Neuronal stem cell (in vitro differentiated cells): ENCODE data around the gene ATP5PD.

Experiments
- DNase-seq: peaks from one replicate; pipeline ENCODE4 v3.0.0-alpha.2; 2013; ENCODE audit warnings: low spot score
- H2AFZ ChIP-seq: one replicate; pipeline ENCODE4 v1.6.1; 2013; ENCODE audit warnings: mild to moderate bottlenecking, low read length, inconsistent platforms
- H2AK5ac ChIP-seq: 2 replicates; pipeline ENCODE4 v1.6.1; 2013; ENCODE audit warnings: low read depth, mild to moderate bottlenecking, inconsistent platforms, low read length, moderate library complexity, mixed read lengths
- H2BK120ac ChIP-seq: 2 replicates; pipeline ENCODE4 v1.6.1; 2013; ENCODE audit warnings: low read depth, mild to moderate bottlenecking, inconsistent platforms, low read length, moderate library complexity, mixed read lengths
- H2BK12ac ChIP-seq: one replicate; pipeline ENCODE4 v1.6.1; 2013; ENCODE audit warnings: low read length, inconsistent platforms
- H2BK15ac ChIP-seq: 2 replicates; pipeline ENCODE4 v1.6.1; 2013; ENCODE audit warnings: mild to moderate bottlenecking, low read length, inconsistent platforms, mixed read lengths
- H2BK5ac ChIP-seq: one replicate; pipeline ENCODE4 v1.6.1; 2013; ENCODE audit warnings: inconsistent platforms, mild to moderate bottlenecking, low read length, moderate library complexity
- H3K14ac ChIP-seq: one replicate; pipeline ENCODE4 v1.6.1; 2013; ENCODE audit warnings: low read length, inconsistent platforms
- H3K18ac ChIP-seq: 2 replicates; pipeline ENCODE4 v1.6.1; 2013; ENCODE audit warnings: low read length, inconsistent platforms
- H3K23ac ChIP-seq: 2 replicates; pipeline ENCODE4 v1.6.1; 2013; ENCODE audit warnings: low read depth, mild to moderate bottlenecking, mixed read lengths, low read length, inconsistent platforms; ENCODE audit not compliant: poor library complexity
- H3K27ac ChIP-seq: replicated peaks from 3 replicates; pipeline ENCODE4 v1.5.1; 2013; ENCODE audit warnings: low read length, inconsistent platforms
- H3K27me3 ChIP-seq, 3 experiments: 2 replicates each; pipeline ENCODE4 v1.6.1; 2013; ENCODE audit warnings: low read length in 3 of 3, mild to moderate bottlenecking in 2 of 3, inconsistent platforms in 1 of 3, low read depth in 1 of 3, mixed read lengths in 1 of 3, moderate library complexity in 1 of 3; ENCODE audit not compliant: control insufficient read depth in 3 of 3, insufficient read depth in 3 of 3
- H3K36me3 ChIP-seq, 2 donors: replicated peaks in 1 of 2; 2 replicates each; pipeline ENCODE4 v1.6.1; 2013; ENCODE audit warnings: low read length in 2 of 2; ENCODE audit not compliant: control insufficient read depth in 2 of 2, insufficient read depth in 2 of 2
- H3K4ac ChIP-seq: 2 replicates; pipeline ENCODE4 v1.6.1; 2013; ENCODE audit warnings: inconsistent platforms, mild to moderate bottlenecking, low read length, moderate library complexity
- H3K4me1 ChIP-seq, 2 donors: 1 replicate in 1 of 2; 2 replicates in 1 of 2; pipeline ENCODE4 v1.6.1; 2013; ENCODE audit warnings: low read length in 2 of 2, low read depth in 1 of 2; ENCODE audit not compliant: control insufficient read depth in 2 of 2, insufficient read depth in 1 of 2
- H3K4me2 ChIP-seq: one replicate; pipeline ENCODE4 v1.6.1; 2013; ENCODE audit warnings: mild to moderate bottlenecking, low read length, inconsistent platforms; ENCODE audit not compliant: insufficient read depth, poor library complexity, severe bottlenecking
- H3K4me3 ChIP-seq, 2 donors: 2 replicates each; pipeline ENCODE4 v1.5.1; 2013; ENCODE audit warnings: low read length in 2 of 2, mild to moderate bottlenecking in 2 of 2, inconsistent platforms in 1 of 2, moderate library complexity in 1 of 2
- H3K79me1 ChIP-seq: one replicate; pipeline ENCODE4 v1.6.1; 2013; ENCODE audit warnings: low read depth, mild to moderate bottlenecking, inconsistent platforms, low read length, moderate library complexity
- H3K9ac ChIP-seq: one replicate; pipeline ENCODE4 v1.6.1; 2013; ENCODE audit warnings: mild to moderate bottlenecking, low read depth, low read length, inconsistent platforms; ENCODE audit not compliant: poor library complexity
- H3K9me3 ChIP-seq, 2 donors: replicated peaks in 1 of 2; 2 replicates each; pipeline versions ENCODE3 to v1.6.1; 2013; ENCODE audit warnings: low read length in 2 of 2, mild to moderate bottlenecking in 2 of 2, inconsistent platforms in 1 of 2, low read depth in 1 of 2, mixed read lengths in 1 of 2, moderate library complexity in 1 of 2; ENCODE audit not compliant: control insufficient read depth in 2 of 2, insufficient read depth in 1 of 2
- H4K8ac ChIP-seq: one replicate; pipeline ENCODE4 v1.6.1; 2013; ENCODE audit warnings: low read depth, mild to moderate bottlenecking, inconsistent platforms, low read length, moderate library complexity
- H4K91ac ChIP-seq: one replicate; pipeline ENCODE4 v1.6.1; 2013; ENCODE audit warnings: low read length, low read depth, mild to moderate bottlenecking, inconsistent platforms; ENCODE audit not compliant: poor library complexity
- WGBS, 2 donors: extraction: QIAGEN DNeasy Blood & Tissue Kit; methylation state at CpG; one replicate each; pipeline ENCODE4 v1.1.7; 2013; ENCODE audit warnings: missing lambda C conversion rate in 2 of 2, mixed read lengths in 1 of 2; ENCODE audit not compliant: insufficient read length in 2 of 2, insufficient replicate concordance in 1 of 2; ENCODE audit errors: extremely low coverage in 2 of 2; 5-methylcytosine and 5-hydroxymethylcytosine counted together

Gene ATP5PD

DNA sequence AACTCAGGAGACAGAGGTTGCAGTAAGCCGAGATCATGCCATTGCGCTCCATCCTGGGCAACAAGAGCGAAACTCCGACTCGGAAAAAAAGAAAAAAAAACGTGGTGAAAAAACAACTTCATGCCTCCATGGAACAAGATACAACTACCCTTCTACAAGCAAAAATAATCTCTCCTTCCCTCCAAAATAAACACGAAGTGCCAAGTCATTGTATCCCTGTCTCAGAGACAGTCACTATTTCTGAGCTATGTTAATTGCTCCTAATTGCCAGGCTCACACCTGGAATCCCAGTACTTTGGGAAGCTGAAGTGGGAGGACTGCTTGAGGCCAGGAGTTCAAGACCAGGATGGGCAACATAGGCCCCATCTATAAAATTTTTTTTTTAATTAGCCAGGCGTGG is 22.0 kb upstream of the ATP5PD start:
- no peaks in the 10 kb centered on the region for H3K79me1 ChIP-seq
- H3K23ac ChIP-seq, result no peak overlapping the region
- H2BK15ac ChIP-seq, result no peak overlapping the region
- H4K8ac ChIP-seq, result no peak overlapping the region
- H2BK12ac ChIP-seq, result no peak overlapping the region
- no peak overlapping the region for H3K4ac ChIP-seq
- no peak overlapping the region for H3K27ac ChIP-seq
- no peaks in the 10 kb centered on the region for H3K27me3 ChIP-seq
- no peak overlapping the region for H3K4me2 ChIP-seq
- H3K36me3 ChIP-seq, result peaks cover 12 to 19% of the 10 kb centered on the region in 2 donors
- H2BK5ac ChIP-seq, result no peak overlapping the region
- no peaks in the 10 kb centered on the region for H3K4me1 ChIP-seq
- H2BK120ac ChIP-seq, result no peak overlapping the region
- no peaks in the 10 kb centered on the region for H3K9me3 ChIP-seq
- no peak overlapping the region for H3K9ac ChIP-seq
- H2AFZ ChIP-seq, result no peak overlapping the region
- no peak overlapping the region for H3K4me3 ChIP-seq
- no CpG with 5 or more reads among the region's 8 CpGs for WGBS, 2 donors
- no peak overlapping the region for H3K18ac ChIP-seq
- no peak overlapping the region for H4K91ac ChIP-seq
- DNase-seq, result no peak
- H2AK5ac ChIP-seq, result no peak overlapping the region
- no peak overlapping the region for H3K14ac ChIP-seq

DNA sequence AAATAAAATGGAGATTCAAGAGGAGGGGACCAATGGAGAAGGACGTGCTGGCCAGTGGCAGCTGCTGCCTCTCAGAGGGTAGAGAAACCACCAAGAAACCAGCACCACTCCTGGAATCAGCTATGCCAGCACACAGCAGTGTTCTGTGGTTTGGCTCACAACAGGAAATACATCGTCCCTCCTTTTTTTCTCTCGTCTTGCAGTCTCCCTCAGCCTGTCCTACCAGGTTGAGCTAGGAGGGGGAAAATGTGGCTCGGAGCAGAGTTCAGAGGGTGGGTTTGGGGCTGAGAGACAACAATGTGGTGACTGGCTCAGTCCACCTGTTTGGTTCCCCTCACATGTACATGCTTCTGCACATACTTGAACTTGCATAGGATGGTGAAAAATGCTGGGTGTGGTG is 21.1 kb upstream of the ATP5PD start:
- Histone ChIP-seq H3K79me1 (no peaks in the 10 kb centered on the region), H3K14ac (no peak overlapping the region), H3K27ac (no peak overlapping the region), H2BK5ac (no peak overlapping the region), H4K8ac (no peak overlapping the region), H4K91ac (no peak overlapping the region), H3K4me3 (no peak overlapping the region), H3K27me3 (no peaks in the 10 kb centered on the region), H2AFZ (no peak overlapping the region), H3K4ac (no peak overlapping the region), H2BK12ac (no peak overlapping the region), H3K4me1 (no peaks in the 10 kb centered on the region), H3K18ac (no peak overlapping the region), H3K36me3 (peaks cover 21 to 28% of the 10 kb centered on the region in 2 donors), H3K4me2 (no peak overlapping the region), H2BK15ac (no peak overlapping the region), H3K23ac (no peak overlapping the region), H2AK5ac (no peak overlapping the region), H3K9me3 (no peaks in the 10 kb centered on the region), H3K9ac (no peak overlapping the region), H2BK120ac (no peak overlapping the region)
- DNase-seq, result no peak
- no CpG with 5 or more reads among the region's 4 CpGs for WGBS, 2 donors

DNA sequence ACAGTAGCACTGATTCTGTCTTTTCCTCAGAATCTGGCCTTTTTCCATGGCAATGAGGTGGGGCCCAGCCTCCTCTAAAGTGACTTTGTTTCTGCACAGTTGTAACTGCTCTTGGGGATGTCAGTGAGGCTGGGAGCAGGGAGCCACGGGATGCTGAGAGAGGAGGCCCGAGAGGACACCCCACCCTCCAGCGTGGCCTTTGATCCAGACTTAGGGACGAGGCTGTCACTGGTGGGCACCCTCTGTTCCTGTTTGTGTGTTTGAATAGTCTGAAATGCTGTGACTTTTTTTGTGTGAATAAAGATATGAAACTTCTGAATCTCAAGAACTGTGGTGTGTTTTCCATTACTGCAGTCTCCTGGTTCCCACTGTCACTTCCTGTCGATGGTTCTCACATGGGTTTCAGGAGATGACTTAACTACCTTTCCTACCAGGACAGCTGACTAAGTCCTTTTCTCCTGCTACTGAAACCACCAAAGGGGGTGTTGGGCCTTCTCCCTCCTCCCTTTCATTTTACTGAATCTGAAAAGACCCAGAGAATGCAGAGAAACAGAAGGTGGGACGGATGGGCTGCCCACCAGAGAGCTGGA is 18.9 kb upstream of the ATP5PD start:
- Histone ChIP-seq H3K4ac (no peak overlapping the region), H2BK12ac (no peak overlapping the region), H2BK5ac (no peak overlapping the region), H3K36me3 (peaks cover 36 to 50% of the 10 kb centered on the region in 2 donors), H3K79me1 (no peaks in the 10 kb centered on the region), H2AFZ (no peak overlapping the region), H3K14ac (no peak overlapping the region), H4K8ac (no peak overlapping the region), H3K4me1 (no peaks in the 10 kb centered on the region), H3K4me3 (no peak overlapping the region), H3K4me2 (no peak overlapping the region), H2BK120ac (no peak overlapping the region), H2AK5ac (no peak overlapping the region), H3K9ac (no peak overlapping the region), H3K9me3 (no peaks in the 10 kb centered on the region), H3K27me3 (no peaks in the 10 kb centered on the region), H3K18ac (no peak overlapping the region), H3K23ac (peak overlapping the region; percentile 9), H3K27ac (no peak overlapping the region), H2BK15ac (no peak overlapping the region), H4K91ac (no peak overlapping the region)
- WGBS, 2 donors, result no CpG with 5 or more reads among the region's 6 CpGs
- no peak for DNase-seq

- H3K9ac ChIP-seq, result no peak overlapping the region
- no peak overlapping the region for H4K8ac ChIP-seq
- DNase-seq, result no peak
- H3K27me3 ChIP-seq, result no peaks in the 10 kb centered on the region
- no peak overlapping the region for H3K14ac ChIP-seq
- H3K9me3 ChIP-seq, result no peaks in the 10 kb centered on the region
- no peak overlapping the region for H3K4ac ChIP-seq
- H2BK12ac ChIP-seq, result no peak overlapping the region
- peak overlapping the region; percentile 9 for H3K23ac ChIP-seq
- H3K4me2 ChIP-seq, result no peak overlapping the region
- no peak overlapping the region for H2BK5ac ChIP-seq
- no peaks in the 10 kb centered on the region for H3K4me1 ChIP-seq
- H2BK120ac ChIP-seq, result no peak overlapping the region
- H2AK5ac ChIP-seq, result no peak overlapping the region
- no peaks in the 10 kb centered on the region for H3K79me1 ChIP-seq
- H3K27ac ChIP-seq, result no peak overlapping the region
- WGBS, 2 donors, result no CpG with 5 or more reads among the region's 18 CpGs
- peaks cover 37 to 56% of the 10 kb centered on the region in 2 donors for H3K36me3 ChIP-seq
- no peak overlapping the region for H2AFZ ChIP-seq
- no peak overlapping the region for H4K91ac ChIP-seq
- H3K18ac ChIP-seq, result no peak overlapping the region
- H3K4me3 ChIP-seq, result no peak overlapping the region
- H2BK15ac ChIP-seq, result no peak overlapping the region
Measured at GRCh38 chr17:75064867-75065561, 18.2 kb upstream of the ATP5PD start.
